Hepatic stellate cell (primary cell): ENCODE results near the gene ANP32E.
"Not testable (repeated sequence)": the region's sequence is repeated elsewhere in the genome, so short reads cannot be mapped to it uniquely, and the experiment has no call there.

Experiments used
- DNase-seq: peaks from one replicate; pipeline ENCODE4 v3.0.0; 2011; ENCODE audit warnings: low spot score

The ANP32E gene

GRCh38 chr1:150256554-150257341 lies 20.8 kb upstream of the ANP32E start:
- peak; percentile 52 for DNase-seq

- no peak for DNase-seq
These were observed 20.3 kb upstream of the ANP32E start for GRCh38 chr1:150256198-150256553.

- DNase-seq, result no peak
These were observed 14.0 kb upstream of the ANP32E start for GRCh38 chr1:150249936-150250335.

GRCh38 chr1:150243003-150243402 lies 7.1 kb upstream of the ANP32E start:
- DNase-seq, result no peak

GRCh38 chr1:150237746-150238145 lies 1.8 kb upstream of the ANP32E start:
- DNase-seq, result no peak

GRCh38 chr1:150237176-150237575 lies 1.3 kb upstream of the ANP32E start:
- not testable (repeated sequence) for DNase-seq

- DNase-seq, result no peak
These were observed 745 bp upstream of the ANP32E start for GRCh38 chr1:150236614-150237100.

GRCh38 chr1:150235294-150235851 lies 539 bp downstream of the ANP32E start:
- DNase-seq, result peak; percentile 52

GRCh38 chr1:150234566-150235293 lies 1.2 kb downstream of the ANP32E start:
- peak; percentile 83 for DNase-seq

- DNase-seq, result no peak
These were observed 1.7 kb downstream of the ANP32E start for GRCh38 chr1:150234309-150234565.

- peak; percentile 21 for DNase-seq
These were observed 2.3 kb downstream of the ANP32E start for GRCh38 chr1:150233359-150234308.

- not testable (repeated sequence) for DNase-seq
These were observed 3.0 kb downstream of the ANP32E start for GRCh38 chr1:150232921-150233320.

- not testable (repeated sequence) for DNase-seq
These were observed 7.7 kb downstream of the ANP32E start for GRCh38 chr1:150228246-150228645.

- no peak for DNase-seq
These were observed 8.7 kb downstream of the ANP32E start for GRCh38 chr1:150227228-150227627.

GRCh38 chr1:150226486-150226885 lies 9.4 kb downstream of the ANP32E start:
- no peak for DNase-seq

GRCh38 chr1:150225546-150225945 lies 10.4 kb downstream of the ANP32E start:
- no peak for DNase-seq

GRCh38 chr1:150224983-150225382 lies 10.9 kb downstream of the ANP32E start:
- DNase-seq, result no peak

GRCh38 chr1:150221552-150221951 lies 14.4 kb downstream of the ANP32E start:
- peak; percentile 44 for DNase-seq

GRCh38 chr1:150215855-150216254 lies 20.1 kb downstream of the ANP32E start:
- DNase-seq, result not testable (repeated sequence)

- not testable (repeated sequence) for DNase-seq
These were observed 21.7 kb downstream of the ANP32E start for GRCh38 chr1:150214099-150214756.
